Activated T-cell treated with anti-CD3 and anti-CD28 coated beads, Interleukin-2, amount 50 U/mL, for 48 hours (primary cell): ENCODE results near the gene SLC44A1.
A peak's percentile ranks its signal among the peaks of the same experiment; 100 is the strongest.

Experiments used
- DNase-seq, 2 experiments: peaks; one replicate each; pipeline ENCODE4 v3.0.0-alpha.2; 2020

Gene SLC44A1

DNA sequence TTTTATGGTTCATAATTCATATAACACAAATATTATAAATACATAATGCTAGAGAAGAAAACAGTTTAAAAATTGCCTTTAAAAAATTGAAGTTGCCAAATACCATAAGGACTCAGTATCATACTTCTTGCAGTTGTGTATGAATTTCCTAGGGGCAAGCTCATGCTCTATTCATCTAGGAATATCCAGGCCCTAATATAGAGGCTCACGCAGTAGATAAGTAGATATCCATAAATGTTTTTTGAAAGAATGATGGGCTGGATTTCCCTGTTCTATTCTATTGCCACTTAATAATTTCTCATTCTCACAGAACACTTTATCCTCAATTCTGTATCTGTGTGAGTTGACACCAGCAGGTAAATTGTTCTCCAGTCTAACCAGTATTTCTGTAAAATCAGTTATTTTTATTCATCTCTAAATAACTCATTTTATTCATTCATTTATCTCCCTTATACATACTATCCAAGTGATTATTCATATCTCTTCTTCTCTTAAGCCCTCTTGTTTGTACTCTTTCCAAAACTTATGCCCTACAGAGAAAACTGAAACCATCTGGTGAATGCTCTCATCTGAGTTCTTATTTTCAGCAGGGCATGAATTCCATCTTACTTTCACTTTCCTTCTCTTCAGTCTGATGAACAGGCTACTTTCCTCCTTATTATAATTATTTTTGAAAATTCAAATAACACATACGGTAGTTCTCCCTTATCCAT lies 97.1 kb downstream of the SLC44A1 start:
- no peak for DNase-seq

DNA sequence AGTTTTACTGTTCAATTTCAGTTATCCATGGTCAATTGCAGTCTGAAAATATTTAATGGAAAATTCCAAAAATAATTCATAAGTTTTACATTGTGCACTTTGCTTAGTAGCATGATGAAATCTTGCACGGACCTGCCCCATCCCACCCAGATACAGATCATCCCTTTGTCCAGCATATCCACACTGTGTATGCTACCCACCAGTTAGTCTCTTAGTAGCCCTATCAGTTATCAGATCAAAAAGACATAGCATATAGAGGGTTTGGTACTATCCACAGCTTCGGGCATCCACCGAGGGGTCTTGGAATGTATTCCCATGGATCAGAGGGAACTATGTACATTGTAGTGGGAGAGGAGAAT lies 97.7 kb downstream of the SLC44A1 start:
- no peak for DNase-seq

DNA sequence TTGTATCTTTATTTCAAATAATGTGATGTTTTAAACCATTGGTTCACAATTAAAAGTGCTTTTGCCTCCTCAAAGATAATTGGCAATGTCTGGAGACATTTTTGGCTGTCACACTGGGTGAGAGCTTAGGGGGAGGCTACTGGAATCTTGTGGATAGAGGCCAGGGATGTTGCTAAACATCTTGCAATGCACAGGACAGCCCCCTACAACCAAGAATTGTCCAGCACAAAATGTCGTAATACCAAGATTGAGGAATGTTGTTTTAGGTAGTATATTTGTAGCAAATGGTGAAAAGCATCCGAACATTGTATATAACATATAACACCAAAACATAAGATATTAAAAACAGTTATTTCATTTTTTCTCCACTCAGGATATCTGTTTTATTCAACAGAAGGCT lies 99.8 kb downstream of the SLC44A1 start:
- no peak for DNase-seq

DNA sequence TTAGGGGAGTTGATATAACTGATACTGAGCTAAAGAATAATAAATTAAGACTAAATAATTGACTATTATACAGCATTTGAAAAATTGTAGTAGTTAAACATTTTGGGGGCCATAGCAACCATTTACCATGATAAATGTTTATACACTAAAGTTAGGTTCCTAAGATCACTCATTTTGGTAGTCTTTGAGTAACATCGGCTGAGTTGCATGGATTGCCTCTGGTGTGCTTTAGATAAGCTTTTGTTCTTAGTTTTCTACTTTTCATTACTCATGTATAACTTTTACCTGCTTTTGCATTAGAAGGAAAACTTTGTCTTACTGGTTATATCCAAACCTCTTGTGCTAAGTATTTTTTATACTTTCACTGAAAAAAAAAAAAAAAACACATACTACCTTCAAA lies 101.2 kb downstream of the SLC44A1 start:
- no peak for DNase-seq

DNA sequence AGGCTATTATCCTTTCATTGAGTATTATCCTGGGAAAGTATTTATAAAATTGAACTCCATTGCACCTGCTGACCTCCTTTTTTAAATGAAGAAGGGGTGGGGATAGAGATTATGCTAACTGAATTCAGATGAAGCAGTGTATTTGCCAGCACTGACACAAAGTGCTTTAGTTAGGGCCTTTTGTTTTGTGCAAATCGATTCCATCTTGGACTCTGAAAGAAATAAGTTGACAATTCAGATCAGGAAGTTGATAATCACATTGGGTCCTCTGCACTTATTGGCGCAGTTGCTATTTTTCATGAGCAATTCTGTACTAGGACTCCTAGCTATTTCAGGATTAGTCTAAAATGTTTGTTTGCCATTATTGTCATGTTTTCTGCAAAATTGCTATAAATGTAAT lies 101.8 kb downstream of the SLC44A1 start:
- no peak for DNase-seq

DNA sequence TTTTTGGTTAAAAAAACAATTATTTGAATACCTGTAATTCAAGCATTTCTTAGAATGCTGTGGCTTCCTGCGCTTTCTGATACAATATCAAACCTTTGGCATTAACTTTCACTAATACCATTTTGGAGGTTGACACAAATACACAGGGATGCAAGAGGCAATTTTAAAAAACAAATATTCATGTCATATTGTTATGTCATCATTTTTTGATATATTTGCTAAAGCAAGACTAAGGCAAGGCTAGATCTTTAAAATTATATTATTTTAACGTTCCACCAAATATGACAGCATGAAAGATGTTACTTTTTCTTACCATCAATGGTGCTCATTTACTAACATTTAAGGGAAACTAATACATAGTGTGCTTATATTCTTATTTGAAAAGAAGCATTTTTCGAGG lies 110.0 kb downstream of the SLC44A1 start:
- DNase-seq, result no peak

DNA sequence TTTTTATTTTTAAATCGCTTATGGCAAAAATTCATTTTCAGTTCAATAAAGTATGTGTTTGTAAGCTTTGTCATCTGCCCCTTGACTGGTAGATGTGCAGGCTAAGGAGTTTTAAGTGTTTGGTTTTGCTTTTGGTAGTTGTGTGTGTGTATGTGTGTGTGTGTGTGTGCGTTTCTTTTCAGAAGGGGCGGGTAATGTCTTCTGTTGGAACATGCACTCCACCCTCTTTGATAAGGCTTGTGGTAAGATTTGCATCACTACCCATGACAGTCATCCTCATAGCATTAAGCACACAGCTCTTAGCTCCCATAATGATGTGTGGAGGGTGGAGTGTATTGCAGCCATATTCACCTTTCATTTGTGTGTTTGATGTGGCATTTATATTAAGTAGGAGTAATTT lies 111.3 kb downstream of the SLC44A1 start:
- DNase-seq, result no peak

DNA sequence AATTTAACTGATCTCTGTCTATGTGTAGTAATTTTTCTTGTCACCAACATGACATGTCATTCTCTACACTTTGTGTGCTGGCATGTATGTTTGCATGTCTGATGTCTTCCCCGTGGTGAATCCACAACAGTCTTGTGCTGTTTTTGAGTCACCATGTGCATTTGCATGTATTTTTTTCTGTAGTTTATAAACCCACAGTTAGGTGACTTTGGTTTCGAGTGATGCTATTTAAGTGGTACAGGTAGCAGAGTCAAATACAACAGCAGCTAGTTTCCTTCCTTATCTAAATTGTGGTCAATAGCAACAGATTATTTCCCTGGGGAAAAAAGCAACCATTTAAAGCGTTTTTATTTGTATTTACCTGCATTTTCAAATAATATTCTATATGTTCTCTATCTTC lies 113.5 kb downstream of the SLC44A1 start:
- no peak for DNase-seq

DNA sequence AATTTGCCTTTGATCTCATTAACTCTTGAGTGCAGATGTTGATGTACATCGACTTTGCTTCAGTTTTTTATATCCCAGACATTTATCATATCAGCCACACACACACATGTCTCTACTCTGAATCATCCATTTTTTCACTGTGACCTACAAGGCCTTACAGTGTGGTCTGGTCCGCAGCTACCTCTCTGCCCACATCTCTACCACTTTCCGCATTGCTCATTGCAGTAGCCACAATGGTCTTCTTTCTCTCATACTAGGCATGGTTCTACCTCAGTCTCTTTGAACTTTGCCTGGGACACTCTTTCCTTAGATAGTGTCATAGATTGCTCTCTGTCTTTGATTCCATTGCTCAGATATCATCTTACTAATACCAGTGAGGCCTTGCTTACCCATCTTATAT lies 115.4 kb downstream of the SLC44A1 start:
- DNase-seq, result peak; percentile 72 to 75

DNA sequence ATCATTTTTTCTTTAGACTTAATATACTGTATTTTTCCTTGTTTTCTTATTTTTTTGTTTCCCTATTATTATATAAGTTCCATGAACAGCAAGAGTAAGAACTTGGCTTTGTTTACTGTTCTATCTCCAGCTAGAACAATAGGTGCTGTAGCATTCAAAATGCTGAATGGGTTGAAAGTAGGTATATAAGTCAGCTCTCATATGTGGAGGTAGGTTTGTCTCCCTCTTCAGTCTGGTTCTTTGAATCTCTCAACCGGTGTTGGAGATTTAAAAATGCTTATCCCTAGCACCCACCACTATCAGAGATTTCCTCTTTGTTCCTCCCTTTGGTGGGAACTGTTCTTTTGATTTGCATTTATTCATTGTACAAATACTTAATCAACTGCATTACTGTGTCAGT lies 115.9 kb downstream of the SLC44A1 start:
- no peak for DNase-seq

DNA sequence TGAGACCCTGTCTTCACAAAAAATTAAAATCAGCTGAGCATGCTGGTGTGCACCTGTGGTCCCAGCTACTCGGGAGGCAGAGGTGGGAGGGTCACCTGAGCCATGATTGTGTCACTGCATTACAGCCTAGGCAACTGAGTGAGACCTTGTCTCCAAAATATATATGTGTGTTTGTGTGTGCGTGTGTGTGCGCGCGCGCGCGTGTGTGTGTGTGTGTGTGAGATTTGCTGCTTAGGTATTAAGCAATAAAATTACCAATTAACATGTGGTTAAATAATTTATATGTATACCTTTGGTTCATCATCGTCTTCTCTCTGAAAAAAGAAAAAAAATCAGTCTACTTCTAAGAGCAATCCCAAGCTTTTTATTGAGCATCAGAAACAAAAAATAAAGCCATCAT lies 117.4 kb downstream of the SLC44A1 start:
- no peak for DNase-seq

DNA sequence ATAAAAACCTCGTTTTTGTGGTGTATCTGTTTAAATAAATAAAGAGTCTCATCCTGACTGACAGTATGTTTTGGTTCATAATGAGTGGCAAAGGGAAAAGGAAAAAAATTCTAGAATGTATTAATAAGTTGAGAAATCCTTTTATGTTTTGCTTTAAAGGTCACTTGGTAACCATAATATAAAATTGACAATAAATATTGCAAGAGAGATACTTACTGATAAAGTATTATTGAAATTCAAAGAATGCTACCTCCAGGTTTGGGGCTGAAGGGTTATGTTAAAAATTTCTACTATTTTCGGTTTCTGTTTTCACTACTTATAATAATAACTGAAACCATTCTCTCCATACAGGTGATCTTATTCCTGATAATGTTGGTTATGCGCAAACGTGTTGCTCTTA lies 118.0 kb downstream of the SLC44A1 start:
- no peak for DNase-seq

DNA sequence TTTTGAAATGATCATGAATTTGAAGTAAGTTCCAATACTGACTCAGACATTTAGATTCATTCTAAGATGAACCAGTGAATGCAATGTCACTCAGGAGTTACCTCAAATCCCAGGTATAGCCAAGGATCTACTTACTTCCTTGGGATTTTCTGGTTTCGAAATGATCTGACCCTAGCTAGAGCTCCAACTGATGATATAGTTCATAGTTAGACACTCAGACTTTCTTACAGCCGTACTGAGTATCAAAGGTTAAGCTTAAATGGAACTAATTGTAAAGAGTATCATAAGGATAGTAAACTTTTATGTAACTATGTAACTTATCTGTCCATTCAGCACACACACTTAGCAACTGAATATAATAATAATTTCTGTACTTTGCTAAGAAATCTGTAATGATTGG lies 119.4 kb downstream of the SLC44A1 start:
- DNase-seq, result no peak

DNA sequence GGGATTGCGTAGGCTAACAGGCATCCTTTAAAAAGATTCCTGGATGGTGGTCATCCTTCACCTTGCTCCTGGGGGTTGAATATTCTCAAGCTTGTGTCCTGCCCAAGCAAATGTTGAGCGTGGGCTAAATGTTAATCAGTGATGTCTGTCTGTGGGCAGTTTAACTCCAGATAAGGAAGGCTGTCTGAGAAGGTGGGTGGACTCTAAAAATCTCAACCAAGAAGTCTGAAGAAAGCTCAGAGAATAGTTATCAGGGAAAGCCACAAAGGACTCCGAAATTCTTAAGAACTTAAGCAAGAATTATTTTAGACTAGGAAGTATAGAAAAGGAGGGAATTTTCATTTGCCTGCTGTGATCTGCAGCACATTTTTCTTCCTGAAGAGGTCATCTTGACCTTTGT lies 125.5 kb downstream of the SLC44A1 start:
- no peak for DNase-seq

DNA sequence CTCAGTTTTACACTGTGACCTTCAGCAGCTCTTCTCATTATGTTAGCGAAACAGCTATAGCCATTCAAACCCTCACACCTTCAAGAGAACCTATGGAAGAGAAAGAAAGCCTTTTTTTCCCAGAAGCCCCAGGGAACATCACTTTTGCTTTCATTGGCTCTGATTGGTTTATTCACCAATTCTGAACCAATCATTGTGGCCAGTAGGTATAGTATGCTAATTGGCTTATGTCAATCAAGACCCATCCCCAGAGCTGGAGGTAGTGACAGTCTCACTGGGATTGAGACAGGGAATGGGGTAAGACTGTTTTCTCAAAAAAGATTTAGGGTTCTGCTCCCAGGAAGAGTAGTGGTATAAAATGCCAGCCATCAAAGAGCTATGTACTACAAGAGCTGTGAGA lies 129.3 kb downstream of the SLC44A1 start:
- no peak for DNase-seq

DNA sequence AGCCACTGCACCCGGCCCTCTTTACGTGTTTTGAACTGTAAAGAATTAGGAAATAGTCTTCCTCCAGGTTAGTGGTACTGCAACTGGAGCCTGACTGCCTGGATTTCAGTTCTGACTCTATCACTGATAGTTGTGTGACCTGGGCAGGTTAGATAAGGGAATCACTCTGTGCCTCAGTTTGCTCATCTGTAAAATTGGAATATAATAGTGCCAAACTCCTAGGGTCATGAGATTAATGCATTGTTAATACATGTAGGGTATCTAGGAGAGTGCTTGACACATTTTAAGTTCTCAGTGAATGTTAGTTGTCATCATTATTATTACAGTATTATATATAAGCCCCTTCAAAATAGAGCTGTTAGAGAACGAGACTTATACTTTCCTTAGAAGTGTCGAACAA lies 130.9 kb downstream of the SLC44A1 start:
- DNase-seq, result no peak

DNA sequence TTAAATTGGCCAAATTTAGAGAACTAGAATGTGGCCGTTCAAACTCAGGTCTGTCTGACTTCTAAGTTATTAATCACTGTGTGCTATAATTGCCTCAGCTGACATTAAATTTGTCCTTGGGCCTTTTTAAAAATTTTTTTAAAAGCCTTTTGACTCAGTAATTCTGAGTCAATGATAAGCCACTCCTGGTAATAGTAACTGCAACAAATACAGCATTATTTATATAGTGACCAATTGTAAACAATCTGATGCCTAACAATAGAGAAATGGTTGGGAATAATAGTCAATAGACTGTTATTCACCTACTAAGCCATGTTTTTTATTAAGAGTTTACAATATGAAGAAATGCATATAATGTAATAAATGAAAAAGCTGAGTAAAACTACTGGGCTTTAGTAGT lies 132.4 kb downstream of the SLC44A1 start:
- DNase-seq, result no peak

DNA sequence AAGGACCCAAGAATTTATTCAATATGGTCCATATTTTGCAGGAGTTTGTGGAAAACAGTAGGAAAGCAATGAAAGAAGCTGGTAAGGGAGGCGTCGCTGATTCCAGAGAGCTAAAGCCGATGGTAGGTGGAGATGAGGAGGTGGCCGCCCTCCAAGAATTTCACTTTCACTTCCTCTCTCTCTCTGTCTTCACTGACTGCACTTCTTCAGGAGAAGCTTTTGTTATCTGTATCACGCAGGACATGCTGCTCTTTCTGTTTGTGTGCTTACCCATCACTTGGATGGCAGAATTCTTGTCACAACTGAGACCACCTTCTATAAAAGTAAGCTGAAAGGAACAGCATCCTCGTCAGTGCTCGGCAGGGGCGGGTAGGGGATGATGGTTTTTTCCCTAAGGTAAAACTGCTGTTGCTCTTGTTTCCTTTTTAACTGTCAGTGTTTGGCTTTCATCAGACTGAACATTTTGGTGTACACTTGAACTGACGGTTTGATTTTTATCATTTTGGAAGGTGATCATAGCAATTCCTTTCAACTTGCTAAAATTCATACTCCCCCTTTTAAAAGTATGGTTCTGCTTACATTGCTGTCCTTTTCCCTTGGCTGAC lies 141.0 kb downstream of the SLC44A1 start:
- peak; percentile 29 to 39 for DNase-seq

DNA sequence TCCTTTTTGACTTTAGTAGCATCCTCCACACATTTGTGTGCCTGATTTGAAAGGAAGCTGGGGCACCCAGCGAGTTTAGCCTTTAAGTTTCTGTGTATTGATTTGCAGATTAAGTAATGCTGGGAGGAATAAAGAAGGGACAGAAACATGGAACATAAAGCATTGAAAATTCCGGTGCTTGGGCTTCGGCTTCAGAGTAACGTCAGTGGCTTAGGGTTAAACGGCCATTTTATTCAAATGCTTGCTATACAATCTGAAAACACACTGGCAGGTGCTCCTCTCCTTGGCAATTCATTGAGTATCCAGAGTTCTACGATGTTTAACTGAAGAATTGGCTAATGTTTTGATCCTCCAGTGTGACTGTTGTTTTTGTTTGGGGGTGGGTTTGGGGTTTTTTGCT lies 145.3 kb downstream of the SLC44A1 start:
- DNase-seq, result no peak

DNA sequence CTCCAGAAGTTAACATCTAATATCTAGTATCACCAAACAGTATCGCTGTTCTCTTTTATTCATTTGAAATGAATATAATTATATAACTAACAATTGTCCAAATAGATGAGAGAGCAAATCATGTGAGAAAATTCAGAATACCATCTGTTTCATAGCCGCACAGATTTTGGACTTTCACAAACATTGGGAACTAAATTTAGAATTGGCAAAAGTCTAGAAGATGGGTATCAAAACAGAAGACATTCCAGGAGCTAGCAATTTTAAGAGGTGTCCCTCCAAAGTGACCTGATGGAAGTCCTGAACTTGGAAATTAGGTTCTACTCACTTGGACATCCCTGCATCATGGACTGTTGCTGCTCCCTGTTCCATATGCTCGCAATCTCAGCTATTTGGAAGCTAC lies 146.4 kb downstream of the SLC44A1 start:
- DNase-seq, result no peak

DNA sequence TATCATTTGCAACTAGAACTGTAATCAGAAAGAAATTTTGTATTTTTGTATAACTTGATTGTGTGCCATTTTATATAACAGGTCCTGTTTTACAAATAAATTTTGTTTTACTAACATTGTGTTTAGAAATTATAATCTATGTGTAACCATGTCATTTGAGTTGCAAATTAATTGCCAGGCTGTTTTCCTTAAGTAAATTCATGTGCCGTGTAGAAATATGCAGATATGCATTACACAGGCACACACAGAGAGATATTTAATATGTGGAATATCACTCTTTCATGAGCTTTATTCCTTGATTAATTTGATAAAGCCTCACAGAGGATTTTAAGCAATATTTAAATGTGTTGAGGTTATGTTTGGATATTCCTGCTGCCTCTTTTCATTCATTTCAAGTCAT lies 146.8 kb downstream of the SLC44A1 start:
- no peak for DNase-seq

DNA sequence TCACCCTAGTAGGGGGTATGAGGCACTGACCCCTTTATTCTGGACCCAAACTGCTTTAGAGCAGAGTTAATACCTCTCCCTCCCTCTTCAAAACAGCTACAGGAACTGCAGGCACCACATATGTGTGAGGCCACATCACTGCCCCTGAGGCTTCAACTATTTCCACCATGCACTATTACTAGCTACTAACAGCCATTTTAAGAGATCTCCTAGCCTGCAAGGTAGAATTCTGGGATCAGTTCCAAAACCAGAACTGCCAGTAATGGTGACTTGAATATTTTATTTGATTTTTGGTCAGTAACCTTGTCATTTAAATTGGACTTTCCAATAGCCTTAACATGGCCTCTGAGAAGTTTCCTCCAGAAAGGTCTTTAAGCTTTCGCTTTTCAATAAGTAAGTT lies 148.1 kb downstream of the SLC44A1 start:
- DNase-seq, result no peak

DNA sequence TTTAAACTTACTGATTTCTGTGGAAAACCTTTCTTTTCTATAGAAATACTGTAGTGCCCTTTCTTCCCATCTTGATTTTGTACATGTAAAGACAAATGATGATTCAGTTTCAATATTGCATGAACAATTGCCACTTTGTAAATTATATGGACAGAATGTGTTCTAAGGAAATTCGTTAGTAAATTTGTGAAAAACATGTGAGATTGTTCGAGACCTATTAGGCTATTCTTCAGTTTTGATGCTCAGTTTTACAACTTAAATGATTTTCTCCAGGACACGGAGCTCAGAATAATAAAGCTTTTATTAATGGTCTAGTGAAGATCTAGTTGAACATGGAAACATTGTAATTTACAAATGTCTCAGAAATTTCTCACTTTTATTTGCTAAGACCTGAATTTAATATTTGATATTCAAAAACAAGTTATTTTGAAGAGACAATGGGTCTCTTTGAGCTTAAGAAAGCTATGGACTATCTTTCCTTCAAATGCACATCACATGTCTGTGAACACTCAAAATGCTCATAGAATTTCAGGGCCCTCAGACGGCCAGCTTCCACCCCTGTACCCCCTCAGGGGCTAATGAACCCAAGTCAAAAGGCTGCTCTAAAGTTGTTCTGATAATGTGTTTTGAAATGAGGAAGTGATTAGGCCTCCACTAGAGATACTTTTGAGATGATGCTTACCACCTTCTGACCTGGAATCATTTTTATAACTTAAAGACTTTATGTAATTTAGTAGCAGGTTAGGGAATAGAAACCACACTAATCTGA lies 149.3 kb downstream of the SLC44A1 start:
- no peak for DNase-seq

DNA sequence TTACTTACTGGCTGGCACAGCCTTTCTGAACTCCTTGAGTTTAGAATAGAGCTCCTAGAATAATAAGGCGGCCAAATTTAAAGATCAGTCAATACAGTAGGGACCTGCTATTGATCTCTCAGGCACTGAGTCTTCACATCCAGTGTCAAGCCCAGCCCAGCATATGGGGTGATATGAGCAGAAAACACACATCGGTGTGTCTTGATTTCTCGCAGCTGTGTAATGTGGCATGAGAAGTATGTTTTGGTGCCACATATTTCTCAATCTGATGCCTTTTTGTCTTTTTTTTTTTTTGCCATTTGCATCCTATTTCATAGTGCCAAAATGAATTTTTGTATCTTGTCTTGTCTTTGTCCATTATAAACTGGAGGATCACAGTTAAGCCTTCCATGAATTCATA lies 152.0 kb downstream of the SLC44A1 start:
- no peak for DNase-seq

DNA sequence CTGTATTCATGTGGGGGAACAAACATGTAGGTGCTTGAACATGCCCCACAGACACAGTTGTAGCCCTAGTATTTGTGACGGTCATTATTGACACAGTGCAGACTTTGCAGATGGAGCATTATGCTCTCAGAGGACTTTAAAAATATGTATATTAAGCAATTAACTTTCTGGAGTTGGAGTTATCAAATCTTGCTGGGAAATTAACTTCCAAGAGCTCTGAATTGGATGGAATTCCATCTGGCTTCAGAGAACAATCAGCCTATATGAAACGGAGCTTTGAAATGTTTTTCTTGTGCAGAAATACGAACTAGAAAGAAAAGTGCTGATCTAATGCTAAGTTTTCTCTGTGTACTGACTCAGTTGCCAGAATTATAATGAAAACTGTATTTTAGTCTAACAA lies 152.4 kb downstream of the SLC44A1 start:
- DNase-seq, result no peak
